Ishikawa (cell line): ENCODE results near the gene MUC5B.

ENCODE experiments used
- CEBPB ChIP-seq: IDR thresholded peaks from 2 replicates; pipeline ENCODE4 v1.6.1; 2012
- CREB1 ChIP-seq: IDR thresholded peaks from 2 replicates; pipeline ENCODE4 v1.6.1; 2012; ENCODE audit warnings: low read depth
- EGR1 ChIP-seq: IDR thresholded peaks from 2 replicates; pipeline ENCODE4 v1.6.1; 2012
- EP300 ChIP-seq: IDR thresholded peaks from 2 replicates; pipeline ENCODE4 v1.6.1; 2012; ENCODE audit warnings: borderline replicate concordance
- FOXM1 ChIP-seq: IDR thresholded peaks from 2 replicates; pipeline ENCODE4 v1.6.1; 2012; ENCODE audit warnings: low read depth, borderline replicate concordance
- MAX ChIP-seq: IDR thresholded peaks from 2 replicates; pipeline ENCODE4 v1.6.1; 2012
- NFIC ChIP-seq: IDR thresholded peaks from 2 replicates; pipeline ENCODE4 v1.6.1; 2012
- RAD21 ChIP-seq: IDR thresholded peaks from 2 replicates; pipeline ENCODE4 v1.6.1; 2012; ENCODE audit warnings: low read depth
- REST ChIP-seq: IDR thresholded peaks from 2 replicates; pipeline ENCODE4 v1.6.1; 2012; ENCODE audit warnings: low read depth, mild to moderate bottlenecking
- TCF12 ChIP-seq: IDR thresholded peaks from 2 replicates; pipeline ENCODE4 v1.6.1; 2012; ENCODE audit warnings: low read depth
- TEAD4 ChIP-seq: IDR thresholded peaks from 2 replicates; pipeline ENCODE4 v1.6.1; 2012
- USF1 ChIP-seq: IDR thresholded peaks from 2 replicates; pipeline ENCODE4 v1.6.1; 2012
- YY1 ChIP-seq: IDR thresholded peaks from 2 replicates; pipeline ENCODE4 v1.6.1; 2012; ENCODE audit warnings: low read depth
- ZBTB7A ChIP-seq: IDR thresholded peaks from 2 replicates; pipeline ENCODE4 v1.6.1; 2012; ENCODE audit warnings: low read depth

The MUC5B gene

GRCh38 chr11:1223346-1224110 lies 662 bp downstream of the MUC5B start:
- no peak for TF ChIP-seq TEAD4
- no peak for TF ChIP-seq EGR1

- TF ChIP-seq NFIC (no peak), USF1 (no peak), CREB1 (no peak), TEAD4 (no peak), ZBTB7A (no peak), FOXM1 (no peak), TCF12 (no peak)
Measured at GRCh38 chr11:1224111-1224490, 1.2 kb downstream of the MUC5B start.

- TF ChIP-seq REST (no peak), CEBPB (no peak), ZBTB7A (peak; percentile 42; the same call in 1 of the 2 replicates)
Measured at GRCh38 chr11:1224491-1225385, 1.9 kb downstream of the MUC5B start.

- TF ChIP-seq NFIC = no peak
- no peak for TF ChIP-seq TCF12
- no peak for TF ChIP-seq USF1
- TF ChIP-seq EP300 = no peak
- no peak for TF ChIP-seq RAD21
- TF ChIP-seq CREB1 = no peak
- no peak for TF ChIP-seq TEAD4
- TF ChIP-seq ZBTB7A = no peak
- no peak for TF ChIP-seq EGR1
- no peak for TF ChIP-seq FOXM1
- no peak for TF ChIP-seq CEBPB
- TF ChIP-seq YY1 = no peak
- no peak for TF ChIP-seq REST
- TF ChIP-seq MAX = no peak
Measured at GRCh38 chr11:1225386-1226225, 2.7 kb downstream of the MUC5B start.

GRCh38 chr11:1226226-1226985 lies 3.5 kb downstream of the MUC5B start:
- TF ChIP-seq RAD21 (0 out of 2 replicates have a peak, but pooled peaks have one; percentile 16), EP300 (no peak), MAX (no peak)
